ENCODE results near the gene MAPK4. TPM values are rescaled to one million over a fixed set of nuclear protein-coding genes. Genes with fewer than 3 reads are reported as not detected.

The MAPK4 gene
- total RNA-seq, 1 donor from 2014 or later: 0.21 TPM

GRCh38 chr18:50662177-50662576 is 102.3 kb downstream of the MAPK4 start:
- Mint-ChIP-seq H3K4me3 (ENCODE audit: unreplicated experiment) (no peak overlapping the region), H3K9me3 (ENCODE audit: unreplicated experiment) (no peaks in the 10 kb centered on the region), H3K4me1 (ENCODE audit: unreplicated experiment) (no peaks in the 10 kb centered on the region), H3K36me3 (ENCODE audit: low read depth, unreplicated experiment) (no peaks in the 10 kb centered on the region), H3K27ac (ENCODE audit: unreplicated experiment) (no peak overlapping the region), H3K27me3 (ENCODE audit: unreplicated experiment) (peaks cover 8% of the 10 kb centered on the region)
- TF ChIP-seq CTCF (IDR thresholded peaks at IDR 0.05; ENCODE audit: unreplicated experiment): peak; percentile 62
- DNase-seq (ENCODE audit: low spot score): no peak

GRCh38 chr18:50662775-50663383 is 103.0 kb downstream of the MAPK4 start:
- TF ChIP-seq CTCF (IDR thresholded peaks at IDR 0.05; ENCODE audit: unreplicated experiment): no peak
- DNase-seq (ENCODE audit: low spot score): no peak
- no peaks in the 10 kb centered on the region for H3K9me3 Mint-ChIP-seq (ENCODE audit: unreplicated experiment)
- no peak overlapping the region for H3K27ac Mint-ChIP-seq (ENCODE audit: unreplicated experiment)
- no peaks in the 10 kb centered on the region for H3K36me3 Mint-ChIP-seq (ENCODE audit: low read depth, unreplicated experiment)
- H3K27me3 Mint-ChIP-seq (ENCODE audit: unreplicated experiment): peaks cover 7% of the 10 kb centered on the region
- H3K4me3 Mint-ChIP-seq (ENCODE audit: unreplicated experiment): no peak overlapping the region
- H3K4me1 Mint-ChIP-seq (ENCODE audit: unreplicated experiment): no peaks in the 10 kb centered on the region

DNA sequence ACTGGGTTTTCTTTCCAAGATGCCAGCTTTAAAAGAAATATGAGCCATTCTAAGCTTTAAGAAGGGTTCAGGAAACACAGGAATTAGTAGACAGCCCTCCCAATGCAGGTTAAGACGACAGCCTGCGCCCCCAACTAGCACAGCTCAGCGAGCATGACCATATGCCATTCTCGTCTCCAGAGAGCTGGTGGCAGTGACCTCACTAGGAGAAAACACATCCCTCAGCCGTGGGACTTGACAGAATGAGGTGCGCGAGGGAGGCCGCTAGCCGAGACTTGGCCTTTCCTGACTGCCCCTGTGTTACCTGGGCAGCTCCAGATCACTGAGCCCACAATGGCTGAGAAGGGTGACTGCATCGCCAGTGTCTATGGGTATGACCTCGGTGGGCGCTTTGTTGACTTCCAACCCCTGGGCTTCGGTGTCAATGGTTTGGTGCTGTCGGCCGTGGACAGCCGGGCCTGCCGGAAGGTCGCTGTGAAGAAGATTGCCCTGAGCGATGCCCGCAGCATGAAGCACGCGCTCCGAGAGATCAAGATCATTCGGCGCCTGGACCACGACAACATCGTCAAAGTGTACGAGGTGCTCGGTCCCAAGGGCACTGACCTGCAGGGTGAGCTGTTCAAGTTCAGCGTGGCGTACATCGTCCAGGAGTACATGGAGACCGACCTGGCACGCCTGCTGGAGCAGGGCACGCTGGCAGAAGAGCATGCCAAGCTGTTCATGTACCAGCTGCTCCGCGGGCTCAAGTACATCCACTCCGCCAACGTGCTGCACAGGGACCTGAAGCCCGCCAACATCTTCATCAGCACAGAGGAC is 103.9 kb downstream of the MAPK4 start:
- DNase-seq (ENCODE audit: low spot score): no peak
- Mint-ChIP-seq H3K9me3 (ENCODE audit: unreplicated experiment) (no peaks in the 10 kb centered on the region), H3K4me3 (ENCODE audit: unreplicated experiment) (no peak overlapping the region), H3K4me1 (ENCODE audit: unreplicated experiment) (no peaks in the 10 kb centered on the region), H3K36me3 (ENCODE audit: low read depth, unreplicated experiment) (no peaks in the 10 kb centered on the region), H3K27me3 (ENCODE audit: unreplicated experiment) (peaks cover 7% of the 10 kb centered on the region), H3K27ac (ENCODE audit: unreplicated experiment) (no peak overlapping the region)
- TF ChIP-seq CTCF (IDR thresholded peaks at IDR 0.05; ENCODE audit: unreplicated experiment): no peak

- Mint-ChIP-seq H3K27ac (ENCODE audit: unreplicated experiment) (no peak overlapping the region), H3K27me3 (ENCODE audit: unreplicated experiment) (peaks cover 6% of the 10 kb centered on the region), H3K36me3 (ENCODE audit: low read depth, unreplicated experiment) (no peaks in the 10 kb centered on the region), H3K4me1 (ENCODE audit: unreplicated experiment) (no peaks in the 10 kb centered on the region), H3K4me3 (ENCODE audit: unreplicated experiment) (no peak overlapping the region), H3K9me3 (ENCODE audit: unreplicated experiment) (no peaks in the 10 kb centered on the region)
- DNase-seq (ENCODE audit: low spot score): no peak
- no peak for TF ChIP-seq CTCF (IDR thresholded peaks at IDR 0.05; ENCODE audit: unreplicated experiment)
Measured at GRCh38 chr18:50665015-50665414, 105.1 kb downstream of the MAPK4 start.

DNA sequence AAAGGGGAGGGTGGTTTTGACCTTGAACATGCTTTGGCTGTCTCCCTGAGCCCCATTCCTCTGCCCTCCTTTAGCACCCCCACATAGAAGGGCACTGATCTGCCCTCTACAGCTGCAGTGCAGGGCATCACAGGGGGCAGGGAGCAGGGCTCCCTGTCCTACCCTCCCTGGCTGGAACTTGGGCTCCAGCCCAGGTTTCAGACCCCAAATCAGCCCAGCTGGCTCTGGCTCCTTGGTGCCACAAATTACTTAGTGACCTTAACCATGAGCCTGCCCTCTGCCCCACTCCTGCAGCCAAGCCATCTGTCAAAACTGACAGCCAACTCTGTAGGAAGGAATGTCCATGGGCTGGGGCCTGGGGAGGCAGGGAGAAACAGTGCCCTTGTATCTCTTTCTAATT is 105.6 kb downstream of the MAPK4 start:
- no peaks in the 10 kb centered on the region for H3K9me3 Mint-ChIP-seq (ENCODE audit: unreplicated experiment)
- H3K4me1 Mint-ChIP-seq (ENCODE audit: unreplicated experiment): no peaks in the 10 kb centered on the region
- H3K27me3 Mint-ChIP-seq (ENCODE audit: unreplicated experiment): peaks cover 6% of the 10 kb centered on the region
- DNase-seq (ENCODE audit: low spot score): no peak
- H3K36me3 Mint-ChIP-seq (ENCODE audit: low read depth, unreplicated experiment): no peaks in the 10 kb centered on the region
- no peak for TF ChIP-seq CTCF (IDR thresholded peaks at IDR 0.05; ENCODE audit: unreplicated experiment)
- H3K4me3 Mint-ChIP-seq (ENCODE audit: unreplicated experiment): no peak overlapping the region
- H3K27ac Mint-ChIP-seq (ENCODE audit: unreplicated experiment): no peak overlapping the region

All from endothelial cell (in vitro differentiated cells).